Natural killer cell (primary cell): ENCODE results near the gene USHBP1. TPM values are rescaled to one million over a fixed set of nuclear protein-coding genes. Genes with fewer than 3 reads are reported as not detected.

Source experiments
- ATAC-seq, 3 donors: fragments of 150-1000 bp in 2 of 3; fragments of 200-7000 bp in 1 of 3; cut with Tn5 transposase; 1 replicate in 1 of 3; 2 replicates in 2 of 3; pipeline ENCODE4 v1.10.0; 2021; ENCODE audit warnings: mild to moderate bottlenecking in 2 of 3, moderate library complexity in 2 of 3
- DNase-seq, 2 donors: peaks; one replicate each; pipeline versions ENCODE4 v3.0.0 to v3.0.0-alpha.2; 2013 to 2021; ENCODE audit warnings: mixed read lengths in 1 of 2
- H3K27ac ChIP-seq: one replicate; pipeline ENCODE4 v1.5.1; 2013; ENCODE audit warnings: mild to moderate bottlenecking, low read length
- H3K27me3 ChIP-seq: one replicate; pipeline ENCODE4 v1.6.1; 2013; ENCODE audit warnings: low read length; ENCODE audit not compliant: control insufficient read depth, insufficient read depth
- H3K36me3 ChIP-seq: one replicate; pipeline ENCODE4 v1.6.1; 2013; ENCODE audit warnings: low read length; ENCODE audit not compliant: control insufficient read depth, insufficient read depth
- H3K4me1 ChIP-seq: one replicate; pipeline ENCODE4 v1.6.1; 2013; ENCODE audit warnings: low read length; ENCODE audit not compliant: control insufficient read depth, insufficient read depth
- H3K4me3 ChIP-seq: one replicate; pipeline ENCODE4 v1.5.1; 2013; ENCODE audit warnings: low read length
- H3K9me3 ChIP-seq: one replicate; pipeline ENCODE4 v1.6.1; 2013; ENCODE audit warnings: low read length; ENCODE audit not compliant: control insufficient read depth, insufficient read depth
- H3K27ac Mint-ChIP-seq, 2 donors: one replicate each; pipeline ENCODE4 v1.8.0; 2022; ENCODE audit warnings: mild to moderate bottlenecking in 2 of 2, mixed read lengths in 2 of 2, moderate library complexity in 1 of 2
- H3K27me3 Mint-ChIP-seq, 2 donors: one replicate each; pipeline ENCODE4 v1.8.0; 2022; ENCODE audit warnings: low read depth in 2 of 2, mixed read lengths in 2 of 2
- H3K36me3 Mint-ChIP-seq: one replicate; pipeline ENCODE4 v1.8.0; 2022; ENCODE audit warnings: mixed read lengths
- H3K4me1 Mint-ChIP-seq, 2 donors: one replicate each; pipeline ENCODE4 v1.8.0; 2022; ENCODE audit warnings: mixed read lengths in 2 of 2
- H3K4me3 Mint-ChIP-seq: one replicate; pipeline ENCODE4 v1.8.0; 2022; ENCODE audit warnings: mild to moderate bottlenecking, moderate library complexity, mixed read lengths
- H3K9me3 Mint-ChIP-seq, 2 donors: one replicate each; pipeline ENCODE4 v1.8.0; 2022; ENCODE audit warnings: mixed read lengths in 2 of 2
- WGBS: methylation state at CpG from one replicate; pipeline ENCODE4 v1.1.7; 2013; ENCODE audit warnings: missing lambda C conversion rate; ENCODE audit not compliant: insufficient coverage; 5-methylcytosine and 5-hydroxymethylcytosine counted together
- intact Hi-C: fragments of 100-400 bp; cut with micrococcal nuclease; formaldehyde crosslinking; loops from one replicate; pipeline ENCODE4 v1.14.2; 2022
- total RNA-seq, 4 donors: library from RNA; stranded (reverse); fragments of 120-200 nt in 1 of 4; gene quantifications; one replicate each; pipeline versions ENCODE4 v1.2.3 to v1.2.4, GENCODE V29; 2013 to 2022
- TF ChIP-seq, protein P1 (sequence below): fragments of 200-600 bp; IDR thresholded peaks from one replicate; pipeline ENCODE4 v1.8.0; 2022; ENCODE audit warnings: antibody characterized with exemption

Gene USHBP1
- total RNA-seq, 3 donors from 2014 or later (not counting 1 experiment from before 2014, with no cell fraction given) = not detected

DNA sequence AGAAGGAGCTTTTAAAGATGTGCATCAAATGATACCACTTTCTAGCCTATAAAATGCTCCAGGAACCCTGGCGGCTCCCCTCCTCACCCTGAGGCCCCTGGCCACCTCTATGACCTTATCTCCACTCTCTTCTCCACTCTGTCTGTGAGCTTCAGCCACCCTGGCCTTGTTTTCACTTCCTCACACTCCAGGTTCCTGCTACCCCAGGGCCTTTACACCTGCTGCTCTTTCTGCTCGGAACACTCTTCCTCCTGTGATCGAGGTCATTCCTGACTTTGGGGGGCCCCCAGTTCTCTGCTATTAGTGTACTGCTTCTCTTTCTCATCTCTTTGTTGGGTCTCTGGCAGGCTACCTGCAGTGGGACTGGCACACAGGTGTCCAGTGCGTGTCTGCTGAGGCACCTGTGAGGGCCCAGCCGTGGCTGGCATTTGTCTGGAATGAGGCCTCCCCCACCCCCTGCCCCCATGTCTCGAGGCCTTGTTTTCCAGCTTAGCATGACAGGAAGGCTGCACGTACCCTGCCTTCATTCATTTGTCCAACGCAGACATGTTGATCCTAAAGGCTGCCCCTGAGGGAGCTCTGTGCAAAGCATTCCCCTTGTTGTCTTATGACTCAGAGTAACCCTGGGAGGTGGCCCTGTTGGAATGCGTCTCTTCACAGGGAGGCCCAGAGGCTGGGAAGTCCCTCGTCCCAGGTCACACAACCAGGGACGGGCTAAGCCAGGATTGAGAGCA is 47.1 kb upstream of the USHBP1 start:
- DNase-seq (no peak), ATAC-seq (no peak)
- H3K27ac Mint-ChIP-seq = peak overlapping the region; percentile 23
- no peaks in the 10 kb centered on the region for H3K27me3 Mint-ChIP-seq
- H3K4me3 Mint-ChIP-seq = peak overlapping the region; percentile 67
- TF ChIP-seq, protein P1, sequence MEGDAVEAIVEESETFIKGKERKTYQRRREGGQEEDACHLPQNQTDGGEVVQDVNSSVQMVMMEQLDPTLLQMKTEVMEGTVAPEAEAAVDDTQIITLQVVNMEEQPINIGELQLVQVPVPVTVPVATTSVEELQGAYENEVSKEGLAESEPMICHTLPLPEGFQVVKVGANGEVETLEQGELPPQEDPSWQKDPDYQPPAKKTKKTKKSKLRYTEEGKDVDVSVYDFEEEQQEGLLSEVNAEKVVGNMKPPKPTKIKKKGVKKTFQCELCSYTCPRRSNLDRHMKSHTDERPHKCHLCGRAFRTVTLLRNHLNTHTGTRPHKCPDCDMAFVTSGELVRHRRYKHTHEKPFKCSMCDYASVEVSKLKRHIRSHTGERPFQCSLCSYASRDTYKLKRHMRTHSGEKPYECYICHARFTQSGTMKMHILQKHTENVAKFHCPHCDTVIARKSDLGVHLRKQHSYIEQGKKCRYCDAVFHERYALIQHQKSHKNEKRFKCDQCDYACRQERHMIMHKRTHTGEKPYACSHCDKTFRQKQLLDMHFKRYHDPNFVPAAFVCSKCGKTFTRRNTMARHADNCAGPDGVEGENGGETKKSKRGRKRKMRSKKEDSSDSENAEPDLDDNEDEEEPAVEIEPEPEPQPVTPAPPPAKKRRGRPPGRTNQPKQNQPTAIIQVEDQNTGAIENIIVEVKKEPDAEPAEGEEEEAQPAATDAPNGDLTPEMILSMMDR = no peak
- H3K36me3 ChIP-seq = peaks cover 19% of the 10 kb centered on the region
- no peaks in the 10 kb centered on the region for H3K27me3 ChIP-seq
- no peak overlapping the region for H3K27ac ChIP-seq
- intact Hi-C loops = no loop called here
- peaks cover 19 to 38% of the 10 kb centered on the region in 2 donors for H3K4me1 Mint-ChIP-seq
- peaks cover 19% of the 10 kb centered on the region for H3K4me1 ChIP-seq
- no peaks in the 10 kb centered on the region for H3K36me3 Mint-ChIP-seq
- H3K9me3 Mint-ChIP-seq = no peaks in the 10 kb centered on the region
- no peak overlapping the region for H3K4me3 ChIP-seq
- WGBS = 87% methylated on average over 11 of the region's 11 CpGs
- H3K9me3 ChIP-seq = no peaks in the 10 kb centered on the region

DNA sequence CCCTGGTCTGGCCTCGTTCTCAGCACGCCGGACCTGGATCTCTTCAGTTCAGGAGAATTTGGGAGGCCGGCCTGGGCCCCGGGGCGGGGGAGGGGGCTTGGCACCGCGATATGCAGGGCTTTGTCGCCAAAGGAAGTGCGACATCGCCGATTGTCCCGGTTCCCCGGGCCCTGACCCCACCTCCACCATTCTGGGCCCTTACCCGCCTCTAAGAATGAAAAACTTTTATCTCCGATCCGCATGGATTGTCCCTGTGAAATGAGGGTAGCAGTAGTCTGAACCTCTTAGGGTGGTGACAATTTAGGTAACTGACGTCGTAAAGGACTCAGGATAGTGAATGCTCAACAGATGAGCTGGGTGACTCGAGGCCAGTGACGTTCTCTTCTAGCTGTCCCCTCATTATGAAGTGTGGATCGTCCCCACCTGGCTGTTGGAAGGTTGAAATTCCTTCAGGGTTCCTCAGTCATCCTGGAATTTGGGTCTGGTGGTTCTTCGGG is 45.5 kb upstream of the USHBP1 start:
- intact Hi-C loops = loop anchor here (1.0 kb wide), 1 partner anchor 27 kb away; the partner anchor contains the start of gene GTPBP3
- no peaks in the 10 kb centered on the region for H3K27me3 ChIP-seq
- H3K36me3 Mint-ChIP-seq = no peaks in the 10 kb centered on the region
- DNase-seq = no peak
- peak overlapping the region; percentile 61 for H3K27ac ChIP-seq
- TF ChIP-seq, protein P1 = no peak
- peaks cover 24 to 41% of the 10 kb centered on the region in 2 donors for H3K4me1 Mint-ChIP-seq
- H3K4me3 Mint-ChIP-seq = peak overlapping the region; percentile 99
- no peaks in the 10 kb centered on the region for H3K9me3 ChIP-seq
- peaks cover 11% of the 10 kb centered on the region for H3K36me3 ChIP-seq
- no peaks in the 10 kb centered on the region for H3K27me3 Mint-ChIP-seq
- H3K4me3 ChIP-seq = peak overlapping the region; percentile 76
- 6% methylated on average over 20 of the region's 23 CpGs for WGBS
- no peaks in the 10 kb centered on the region for H3K9me3 Mint-ChIP-seq
- peaks cover 31% of the 10 kb centered on the region for H3K4me1 ChIP-seq
- peak overlapping the region; percentile 92 to 93 for H3K27ac Mint-ChIP-seq
- no peak for ATAC-seq

DNA sequence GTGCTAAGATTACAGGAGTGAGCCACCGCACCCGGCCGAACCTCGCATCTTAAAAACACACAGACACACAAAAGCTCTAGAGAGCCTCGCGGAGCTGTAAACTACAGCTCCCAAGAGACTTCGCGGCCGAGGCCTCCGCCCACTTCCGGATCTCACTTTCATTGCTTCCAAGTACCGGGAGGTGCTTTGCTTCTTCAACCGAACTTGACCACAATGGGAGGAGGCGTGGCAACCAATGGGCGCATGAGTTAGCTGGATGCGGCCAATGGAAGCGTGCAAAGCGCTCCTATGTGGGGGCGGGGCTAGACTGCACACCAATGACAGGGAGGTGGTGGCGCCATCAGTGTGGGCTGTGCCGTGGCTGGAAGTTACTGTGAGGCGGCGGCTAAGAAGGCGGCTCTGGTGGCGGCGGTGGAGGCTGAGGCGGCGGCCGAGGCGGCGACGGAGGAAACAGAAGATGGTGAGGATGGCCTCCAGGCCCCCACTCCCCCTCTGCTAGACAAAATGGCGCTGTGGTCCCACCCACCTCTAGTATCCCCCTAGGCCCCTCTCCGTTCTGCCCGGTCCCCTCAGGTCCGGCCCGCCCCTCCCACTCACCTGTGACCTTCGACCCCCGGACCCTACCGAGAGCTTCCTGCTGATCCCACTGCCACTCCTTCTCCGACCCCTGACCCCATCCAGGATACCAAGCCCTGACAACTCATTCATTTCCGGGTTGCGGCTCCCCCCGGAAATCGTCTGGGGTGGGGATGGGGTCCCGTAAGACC is 44.8 kb upstream of the USHBP1 start, which contains the start of gene DDA1:
TSS of gene DDA1 (plus strand) at position 366 of the 767 bp plus-strand sequence. CDS start at position 458, 92 bp downstream.
- TF ChIP-seq, protein P1 = no peak
- under 1% methylated on average over 46 of the region's 46 CpGs for WGBS
- intact Hi-C loops = loop anchor here (1.0 kb wide), 1 partner anchor 28 kb away; the partner anchor contains the start of gene GTPBP3
- peaks cover 28 to 46% of the 10 kb centered on the region in 2 donors for H3K4me1 Mint-ChIP-seq
- H3K36me3 Mint-ChIP-seq = no peaks in the 10 kb centered on the region
- peak; percentile 80 to 92 (median 83) for ATAC-seq
- Histone ChIP-seq H3K4me1 (peaks cover 37% of the 10 kb centered on the region), H3K27ac (peak within 1 kb of the TSS; percentile 61), H3K9me3 (no peaks in the 10 kb centered on the region), H3K27me3 (no peaks in the 10 kb centered on the region), H3K36me3 (peaks cover 7% of the 10 kb centered on the region), H3K4me3 (peak within 1 kb of the TSS; percentile 76)
- peak within 1 kb of the TSS; percentile 99 for H3K4me3 Mint-ChIP-seq
- no peaks in the 10 kb centered on the region for H3K27me3 Mint-ChIP-seq
- H3K27ac Mint-ChIP-seq = peak within 1 kb of the TSS; percentile 92 to 93
- H3K9me3 Mint-ChIP-seq = no peaks in the 10 kb centered on the region
- DNase-seq = peak; percentile 95 to 100
